DND-41 (cell line): ENCODE data around the gene NFX1.

Experiments used
- CTCF ChIP-seq: IDR thresholded peaks from 2 replicates; pipeline ENCODE4 v1.5.1; 2012; ENCODE audit warnings: borderline replicate concordance, low read length, moderate library complexity, mild to moderate bottlenecking; ENCODE audit not compliant: poor library complexity, severe bottlenecking; ENCODE audit errors: extremely low read depth
- EZH2 ChIP-seq: IDR thresholded peaks from 3 replicates; pipeline ENCODE4 v1.6.1; 2012; ENCODE audit warnings: borderline replicate concordance, low read depth, mild to moderate bottlenecking, moderate library complexity, low read length, inconsistent platforms; ENCODE audit not compliant: severe bottlenecking

- TF ChIP-seq CTCF (no peak), EZH2 (no peak)
These were observed 34.8 kb upstream of the NFX1 start for GRCh38 chr9:33255471-33255870.
